ENCODE results near the gene ARID1B. TPM values are rescaled to one million over a fixed set of nuclear protein-coding genes. Genes with fewer than 3 reads are reported as not detected.

Gene ARID1B
- total and polyA plus RNA-seq, 2 of the 4 experiments (the other 2 are of a cell fraction): 14.5 to 20.1 TPM

- Histone ChIP-seq H4K91ac (ENCODE audit: insufficient read depth, low read depth, low read length) (peak overlapping the region; percentile 89), H2BK15ac (ENCODE audit: low read depth, low read length) (no peak overlapping the region), H3K9me1 (ENCODE audit: insufficient read depth, low read length) (no peaks in the 10 kb centered on the region), H3K36me3 (ENCODE audit: control insufficient read depth, insufficient read depth, low read length) (no peaks in the 10 kb centered on the region), H3K14ac (replicated peaks; ENCODE audit: low read depth, low read length) (peak overlapping the region; percentile 62), H3K4me3 (ENCODE audit: insufficient read depth, low read depth, low read length) (peak overlapping the region; percentile 99), H3K4me1 (ENCODE audit: control insufficient read depth, insufficient read depth, low read length) (peaks cover 6% of the 10 kb centered on the region), H2BK120ac (ENCODE audit: low read depth, low read length) (peak overlapping the region; percentile 37), H3K23ac (ENCODE audit: low read depth, low read length) (peak overlapping the region; percentile 55; the same call in 1 of the 2 replicates), H3K27ac (ENCODE audit: insufficient read depth, low read length) (peak overlapping the region; percentile 100), H4K20me1 (ENCODE audit: insufficient read depth, low read length) (peaks cover 17% of the 10 kb centered on the region), H2AK9ac (replicated peaks; ENCODE audit: low read depth, low read length, poor library complexity) (peak overlapping the region; percentile 88), H3K9me3 (ENCODE audit: control insufficient read depth, insufficient read depth, low read length) (no peaks in the 10 kb centered on the region), H3K56ac (ENCODE audit: extremely low read depth, insufficient read depth, low read length) (peak overlapping the region; percentile 87), H2BK20ac (ENCODE audit: low read depth, low read length) (no peak overlapping the region), H3K9ac (ENCODE audit: low read depth, low read length) (peak overlapping the region; percentile 98), H3K27me3 (ENCODE audit: control insufficient read depth, insufficient read depth, low read length) (no peaks in the 10 kb centered on the region), H3K4me2 (ENCODE audit: low read depth, low read length) (peak overlapping the region; percentile 82), H2AFZ (replicated peaks; ENCODE audit: low read length, poor library complexity) (peak overlapping the region; percentile 94), H2BK5ac (ENCODE audit: low read depth, low read length, poor library complexity, severe bottlenecking) (peak overlapping the region; percentile 98), H3K18ac (ENCODE audit: low read depth, low read length) (peak overlapping the region; percentile 86; the same call in 1 of the 2 replicates), H3K79me1 (ENCODE audit: low read depth in 1 of 2, low read length in 2 of 2) (peaks cover 4 to 11% of the 10 kb centered on the region in 2 experiments; a peak in 2 of 4 replicates), H3K4ac (ENCODE audit: low read depth, low read length) (peak overlapping the region; percentile 98), H4K8ac (ENCODE audit: low read depth in 2 of 2, low read length in 2 of 2) (peak overlapping the region; percentile 80 to 95; a peak in 2 of 4 replicates), H4K5ac (ENCODE audit: low read depth, low read length) (peak overlapping the region; percentile 94; the same call in 1 of the 2 replicates), H2AK5ac (ENCODE audit: low read depth, low read length) (peak overlapping the region; percentile 83)
- CTCF ChIA-PET: no interaction called here
- WGBS, 2 experiments (ENCODE audit: extremely low coverage in 2 of 2, insufficient read length in 1 of 2): 0% methylated on average over 43 of the region's 113 CpGs; no CpG with 5 or more reads in 1 of the 2 experiments
- DNase-seq (peak; percentile 49), ATAC-seq (ENCODE audit: low read depth) (peak; percentile 28)
- dilution Hi-C loops (cut with HindIII; ENCODE audit: low sequenced_read_pairs, unreplicated experiment): no loop called here
- in situ Hi-C loops (cut with MboI; ENCODE audit: low sequenced_read_pairs): no loop called here
- intact Hi-C loops (cut with micrococcal nuclease): loop anchor here (1.0 to 5.0 kb wide), 6 partner anchors 56 to 1451 kb away; no protein-coding TSS in a partner anchor
- no peak for TF ChIP-seq RCOR1 (IDR thresholded peaks at IDR 0.05; ENCODE audit: insufficient replicate concordance, low read length)
- peak; percentile 47; the same call in 1 of the 2 replicates for TF ChIP-seq POLR2A (IDR thresholded peaks at IDR 0.05; ENCODE audit: low read depth, low read length)
- POLR2A ChIA-PET (ENCODE audit: unreplicated experiment): interaction anchor here (1.0 kb wide), 1 partner anchor 91 kb away, joined by 6 read pairs; no protein-coding TSS in a partner anchor
- BruUV-seq (replicated peaks): no TSS peak
Measured at GRCh38 chr6:156777577-156778453, 637 bp downstream of the ARID1B start.

Measured in IMR-90 (cell line).